Upper lobe of left lung (tissue), 4 donors: ENCODE results near the gene RHOB.

ENCODE experiments used
- POLR2A ChIP-seq, 4 donors: fragments of 450-650 bp; IDR thresholded peaks; one replicate each; pipeline ENCODE4 v1.5.1; 2016 to 2017; ENCODE audit warnings: antibody characterized with exemption in 4 of 4, mild to moderate bottlenecking in 2 of 4
- POLR2AphosphoS5 ChIP-seq, 2 donors: sonication (generic); formaldehyde crosslinking; IDR thresholded peaks; one replicate each; pipeline ENCODE4 v1.5.1; 2017; ENCODE audit warnings: antibody characterized with exemption in 2 of 2
- TF ChIP-seq, protein P1 (sequence below), 6 experiments: fragments of 450-650 bp in 4 of 6; fragments of 200-600 bp in 2 of 6; sonication (generic) in 2 of 6; IDR thresholded peaks; one replicate each; pipeline ENCODE4 v1.5.1; 2016 to 2019; ENCODE audit warnings: antibody characterized with exemption in 6 of 6

DNA sequence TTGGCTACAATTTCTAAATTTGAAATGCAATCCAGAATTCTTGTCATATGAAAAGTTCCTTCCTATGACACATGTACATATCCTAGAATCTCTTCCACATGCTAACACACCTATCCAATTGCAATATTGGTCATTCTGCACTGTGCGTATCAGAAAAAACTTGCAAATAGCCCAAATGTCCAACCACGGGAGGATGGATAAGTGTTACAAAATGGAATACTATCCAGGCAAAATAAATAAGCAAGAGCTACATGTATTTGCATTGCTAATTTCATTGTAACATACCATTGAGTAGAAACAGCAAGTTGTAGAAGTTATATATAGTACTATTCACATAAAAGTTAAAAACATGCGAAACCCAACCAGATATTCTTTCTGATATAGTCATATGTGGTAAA lies 15.6 kb upstream of the RHOB start:
- TF ChIP-seq, protein P1, sequence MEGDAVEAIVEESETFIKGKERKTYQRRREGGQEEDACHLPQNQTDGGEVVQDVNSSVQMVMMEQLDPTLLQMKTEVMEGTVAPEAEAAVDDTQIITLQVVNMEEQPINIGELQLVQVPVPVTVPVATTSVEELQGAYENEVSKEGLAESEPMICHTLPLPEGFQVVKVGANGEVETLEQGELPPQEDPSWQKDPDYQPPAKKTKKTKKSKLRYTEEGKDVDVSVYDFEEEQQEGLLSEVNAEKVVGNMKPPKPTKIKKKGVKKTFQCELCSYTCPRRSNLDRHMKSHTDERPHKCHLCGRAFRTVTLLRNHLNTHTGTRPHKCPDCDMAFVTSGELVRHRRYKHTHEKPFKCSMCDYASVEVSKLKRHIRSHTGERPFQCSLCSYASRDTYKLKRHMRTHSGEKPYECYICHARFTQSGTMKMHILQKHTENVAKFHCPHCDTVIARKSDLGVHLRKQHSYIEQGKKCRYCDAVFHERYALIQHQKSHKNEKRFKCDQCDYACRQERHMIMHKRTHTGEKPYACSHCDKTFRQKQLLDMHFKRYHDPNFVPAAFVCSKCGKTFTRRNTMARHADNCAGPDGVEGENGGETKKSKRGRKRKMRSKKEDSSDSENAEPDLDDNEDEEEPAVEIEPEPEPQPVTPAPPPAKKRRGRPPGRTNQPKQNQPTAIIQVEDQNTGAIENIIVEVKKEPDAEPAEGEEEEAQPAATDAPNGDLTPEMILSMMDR (IDR thresholded peaks at IDR 0.05) = no peak
- no peak for TF ChIP-seq POLR2AphosphoS5 (IDR thresholded peaks at IDR 0.05)
- TF ChIP-seq POLR2A (IDR thresholded peaks at IDR 0.05) = no peak
